ENCODE data around the gene PTP4A2.

PTP4A2 gene

GRCh38 chr1:31915438-31915837, 22.7 kb downstream of the PTP4A2 start:
- Histone ChIP-seq H3K4me1 (ENCODE audit: insufficient read depth, insufficient read length) (no peaks in the 10 kb centered on the region), H3K36me3 (ENCODE audit: insufficient read depth, insufficient read length, low read length) (peaks cover 72% of the 10 kb centered on the region), H3K27me3 (ENCODE audit: insufficient read depth, insufficient read length) (no peaks in the 10 kb centered on the region), H3K9ac (ENCODE audit: insufficient read length, low read depth) (no peak overlapping the region), H3K4me3 (ENCODE audit: insufficient read length, low read depth) (no peak overlapping the region), H3K9me3 (ENCODE audit: insufficient read depth, low read length) (peaks cover 11% of the 10 kb centered on the region)
- DNase-seq (ENCODE audit: low read depth, low spot score): no peak
- TF ChIP-seq YY1 (IDR thresholded peaks at IDR 0.05; ENCODE audit: insufficient read depth, insufficient read length) (no peak), ZNF274 (IDR thresholded peaks at IDR 0.05; ENCODE audit: low read depth, low read length) (no peak), SUZ12 (IDR thresholded peaks at IDR 0.05; ENCODE audit: extremely low read depth, insufficient read depth, insufficient read length) (no peak)

DNA sequence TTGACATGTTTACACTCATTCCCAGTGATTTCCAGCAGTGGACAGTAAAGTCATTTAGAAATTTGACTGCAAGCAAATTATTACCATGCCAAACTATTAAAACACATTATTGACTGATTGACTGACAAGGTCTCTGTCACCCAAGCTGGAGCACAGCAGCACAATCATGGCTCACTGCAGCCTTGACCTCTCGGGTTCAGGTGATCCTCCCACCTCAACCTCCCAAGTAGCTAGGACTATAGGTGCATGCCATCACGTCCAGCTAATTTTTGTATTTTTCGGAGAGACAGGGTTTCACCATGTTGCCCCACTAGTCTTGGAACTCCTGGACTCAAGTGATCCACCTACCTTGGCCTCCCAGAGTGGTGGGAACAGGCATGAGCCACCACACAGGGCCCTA, 24.2 kb downstream of the PTP4A2 start:
- H3K4me3 ChIP-seq (ENCODE audit: insufficient read length, low read depth): no peak overlapping the region
- H3K36me3 ChIP-seq (ENCODE audit: insufficient read depth, insufficient read length, low read length): peaks cover 80% of the 10 kb centered on the region

DNA sequence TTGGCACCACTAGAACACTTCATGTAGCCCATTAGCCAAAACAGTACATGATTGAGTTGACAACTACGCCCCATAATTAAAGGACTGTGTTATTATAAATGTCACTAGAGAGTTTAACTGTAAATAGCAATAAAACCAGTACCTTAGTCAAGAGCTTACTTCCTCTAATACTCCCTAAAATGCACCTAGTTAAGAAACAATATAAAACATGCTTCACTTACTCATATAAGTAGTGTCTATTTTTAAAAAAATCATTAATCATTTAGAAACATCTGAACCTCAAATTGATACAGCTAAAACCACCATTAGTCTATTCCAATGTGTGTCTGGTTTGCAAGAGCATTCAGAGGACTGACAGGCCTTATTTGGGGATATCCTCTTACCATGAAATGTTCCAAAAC, 25.3 kb downstream of the PTP4A2 start:
- no peak overlapping the region for H3K9ac ChIP-seq (ENCODE audit: insufficient read length, low read depth)
- no peak overlapping the region for H3K4me3 ChIP-seq (ENCODE audit: insufficient read length, low read depth)
- H3K9me3 ChIP-seq (ENCODE audit: insufficient read depth, low read length): peaks cover 11% of the 10 kb centered on the region
- H3K36me3 ChIP-seq (ENCODE audit: insufficient read depth, insufficient read length, low read length): peaks cover 76% of the 10 kb centered on the region
- no peaks in the 10 kb centered on the region for H3K4me1 ChIP-seq (ENCODE audit: insufficient read depth, insufficient read length)
- no peaks in the 10 kb centered on the region for H3K27me3 ChIP-seq (ENCODE audit: insufficient read depth, insufficient read length)
- no peak for DNase-seq (ENCODE audit: low read depth, low spot score)
- TF ChIP-seq YY1 (IDR thresholded peaks at IDR 0.05; ENCODE audit: insufficient read depth, insufficient read length) (no peak), SUZ12 (IDR thresholded peaks at IDR 0.05; ENCODE audit: extremely low read depth, insufficient read depth, insufficient read length) (no peak), ZNF274 (IDR thresholded peaks at IDR 0.05; ENCODE audit: low read depth, low read length) (no peak)

More for the DNA sequence above, 24.2 kb downstream of the PTP4A2 start:
- Histone ChIP-seq H3K4me1 (ENCODE audit: insufficient read depth, insufficient read length) (no peaks in the 10 kb centered on the region), H3K27me3 (ENCODE audit: insufficient read depth, insufficient read length) (no peaks in the 10 kb centered on the region), H3K9me3 (ENCODE audit: insufficient read depth, low read length) (peaks cover 11% of the 10 kb centered on the region), H3K9ac (ENCODE audit: insufficient read length, low read depth) (no peak overlapping the region)
- DNase-seq (ENCODE audit: low read depth, low spot score): no peak
- TF ChIP-seq SUZ12 (IDR thresholded peaks at IDR 0.05; ENCODE audit: extremely low read depth, insufficient read depth, insufficient read length) (no peak), ZNF274 (IDR thresholded peaks at IDR 0.05; ENCODE audit: low read depth, low read length) (no peak), YY1 (IDR thresholded peaks at IDR 0.05; ENCODE audit: insufficient read depth, insufficient read length) (no peak)

- Histone ChIP-seq H3K9me3 (ENCODE audit: insufficient read depth, low read length) (peaks cover 11% of the 10 kb centered on the region), H3K9ac (ENCODE audit: insufficient read length, low read depth) (no peak overlapping the region), H3K36me3 (ENCODE audit: insufficient read depth, insufficient read length, low read length) (peaks cover 79% of the 10 kb centered on the region), H3K4me1 (ENCODE audit: insufficient read depth, insufficient read length) (no peaks in the 10 kb centered on the region), H3K4me3 (ENCODE audit: insufficient read length, low read depth) (no peak overlapping the region), H3K27me3 (ENCODE audit: insufficient read depth, insufficient read length) (no peaks in the 10 kb centered on the region)
- TF ChIP-seq SUZ12 (IDR thresholded peaks at IDR 0.05; ENCODE audit: extremely low read depth, insufficient read depth, insufficient read length) (no peak), ZNF274 (IDR thresholded peaks at IDR 0.05; ENCODE audit: low read depth, low read length) (no peak), YY1 (IDR thresholded peaks at IDR 0.05; ENCODE audit: insufficient read depth, insufficient read length) (no peak)
- no peak for DNase-seq (ENCODE audit: low read depth, low spot score)
Observed at GRCh38 chr1:31911994-31912780, 26.0 kb downstream of the PTP4A2 start.

DNA sequence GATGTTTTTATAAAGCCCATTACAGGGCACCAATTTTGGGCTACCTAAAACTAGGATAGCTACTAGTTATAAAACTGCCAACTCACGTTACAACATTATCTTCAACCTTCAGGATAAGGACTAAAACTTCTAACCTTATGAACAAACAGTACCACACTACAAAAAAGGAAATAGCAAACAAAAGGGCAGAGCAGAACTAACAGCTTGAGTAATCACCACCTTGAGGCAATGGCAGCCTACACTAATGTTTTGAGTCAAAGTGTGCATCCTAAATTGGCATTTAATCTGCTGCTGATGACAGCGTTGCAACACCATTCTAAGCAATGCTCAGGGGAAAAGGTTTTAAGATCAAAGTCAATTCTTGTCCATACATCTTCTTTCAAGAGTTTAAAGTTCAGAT, 27.2 kb downstream of the PTP4A2 start:
- H3K9me3 ChIP-seq (ENCODE audit: insufficient read depth, low read length): peaks cover 11% of the 10 kb centered on the region
- no peak overlapping the region for H3K9ac ChIP-seq (ENCODE audit: insufficient read length, low read depth)
- H3K36me3 ChIP-seq (ENCODE audit: insufficient read depth, insufficient read length, low read length): peaks cover 81% of the 10 kb centered on the region
- H3K27me3 ChIP-seq (ENCODE audit: insufficient read depth, insufficient read length): no peaks in the 10 kb centered on the region
- no peak for TF ChIP-seq ZNF274 (IDR thresholded peaks at IDR 0.05; ENCODE audit: low read depth, low read length)
- no peak for TF ChIP-seq SUZ12 (IDR thresholded peaks at IDR 0.05; ENCODE audit: extremely low read depth, insufficient read depth, insufficient read length)
- TF ChIP-seq YY1 (IDR thresholded peaks at IDR 0.05; ENCODE audit: insufficient read depth, insufficient read length): no peak
- no peaks in the 10 kb centered on the region for H3K4me1 ChIP-seq (ENCODE audit: insufficient read depth, insufficient read length)
- H3K4me3 ChIP-seq (ENCODE audit: insufficient read length, low read depth): no peak overlapping the region
- no peak for DNase-seq (ENCODE audit: low read depth, low spot score)

GRCh38 chr1:31909691-31910090, 28.5 kb downstream of the PTP4A2 start:
- no peak overlapping the region for H3K9ac ChIP-seq (ENCODE audit: insufficient read length, low read depth)
- no peak for TF ChIP-seq SUZ12 (IDR thresholded peaks at IDR 0.05; ENCODE audit: extremely low read depth, insufficient read depth, insufficient read length)
- TF ChIP-seq YY1 (IDR thresholded peaks at IDR 0.05; ENCODE audit: insufficient read depth, insufficient read length): no peak
- no peak for TF ChIP-seq ZNF274 (IDR thresholded peaks at IDR 0.05; ENCODE audit: low read depth, low read length)
- H3K36me3 ChIP-seq (ENCODE audit: insufficient read depth, insufficient read length, low read length): peaks cover 74% of the 10 kb centered on the region

DNA sequence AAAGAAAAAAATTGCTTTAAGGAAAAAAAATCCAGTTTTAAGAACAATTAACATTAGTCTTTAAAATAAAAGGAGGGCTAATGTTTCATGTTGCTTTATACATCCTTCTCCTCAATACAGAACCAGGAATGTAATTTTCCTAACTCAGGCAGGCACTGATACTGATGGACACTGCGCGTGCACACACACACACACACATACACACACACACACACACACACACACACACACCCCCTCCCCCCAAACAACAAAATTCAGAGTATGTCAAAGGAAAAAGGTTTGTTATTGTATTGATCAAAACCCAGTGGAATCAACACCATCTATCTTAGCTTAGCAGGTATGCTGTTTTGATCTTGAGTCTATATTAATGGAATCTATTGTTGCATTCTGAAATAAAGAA, 31.6 kb downstream of the PTP4A2 start:
- Histone ChIP-seq H3K9me3 (ENCODE audit: insufficient read depth, low read length) (peaks cover 9% of the 10 kb centered on the region; the same call in 1 of the 2 replicates), H3K4me3 (ENCODE audit: insufficient read length, low read depth) (no peak overlapping the region), H3K4me1 (ENCODE audit: insufficient read depth, insufficient read length) (no peaks in the 10 kb centered on the region), H3K9ac (ENCODE audit: insufficient read length, low read depth) (no peak overlapping the region), H3K27me3 (ENCODE audit: insufficient read depth, insufficient read length) (no peaks in the 10 kb centered on the region), H3K36me3 (ENCODE audit: insufficient read depth, insufficient read length, low read length) (peaks cover 51% of the 10 kb centered on the region)
- no peak for DNase-seq (ENCODE audit: low read depth, low spot score)
- no peak for TF ChIP-seq YY1 (IDR thresholded peaks at IDR 0.05; ENCODE audit: insufficient read depth, insufficient read length)
- no peak for TF ChIP-seq SUZ12 (IDR thresholded peaks at IDR 0.05; ENCODE audit: extremely low read depth, insufficient read depth, insufficient read length)
- TF ChIP-seq ZNF274 (IDR thresholded peaks at IDR 0.05; ENCODE audit: low read depth, low read length): no peak

More at GRCh38 chr1:31909691-31910090, 28.5 kb downstream of the PTP4A2 start:
- Histone ChIP-seq H3K27me3 (ENCODE audit: insufficient read depth, insufficient read length) (no peaks in the 10 kb centered on the region), H3K4me3 (ENCODE audit: insufficient read length, low read depth) (no peak overlapping the region), H3K9me3 (ENCODE audit: insufficient read depth, low read length) (peaks cover 11% of the 10 kb centered on the region), H3K4me1 (ENCODE audit: insufficient read depth, insufficient read length) (no peaks in the 10 kb centered on the region)
- DNase-seq (ENCODE audit: low read depth, low spot score): no peak

Data from NT2/D1 (cell line).